HG03354 (cell line): ENCODE results near the gene GALNS.

Experiments used
- ATAC-seq: cut with Tn5 transposase; IDR thresholded peaks from one replicate; pipeline ENCODE4 v1.9.1; 2021; ENCODE audit warnings: mild to moderate bottlenecking; ENCODE audit not compliant: unreplicated experiment, poor library complexity, severe bottlenecking

GALNS gene

DNA sequence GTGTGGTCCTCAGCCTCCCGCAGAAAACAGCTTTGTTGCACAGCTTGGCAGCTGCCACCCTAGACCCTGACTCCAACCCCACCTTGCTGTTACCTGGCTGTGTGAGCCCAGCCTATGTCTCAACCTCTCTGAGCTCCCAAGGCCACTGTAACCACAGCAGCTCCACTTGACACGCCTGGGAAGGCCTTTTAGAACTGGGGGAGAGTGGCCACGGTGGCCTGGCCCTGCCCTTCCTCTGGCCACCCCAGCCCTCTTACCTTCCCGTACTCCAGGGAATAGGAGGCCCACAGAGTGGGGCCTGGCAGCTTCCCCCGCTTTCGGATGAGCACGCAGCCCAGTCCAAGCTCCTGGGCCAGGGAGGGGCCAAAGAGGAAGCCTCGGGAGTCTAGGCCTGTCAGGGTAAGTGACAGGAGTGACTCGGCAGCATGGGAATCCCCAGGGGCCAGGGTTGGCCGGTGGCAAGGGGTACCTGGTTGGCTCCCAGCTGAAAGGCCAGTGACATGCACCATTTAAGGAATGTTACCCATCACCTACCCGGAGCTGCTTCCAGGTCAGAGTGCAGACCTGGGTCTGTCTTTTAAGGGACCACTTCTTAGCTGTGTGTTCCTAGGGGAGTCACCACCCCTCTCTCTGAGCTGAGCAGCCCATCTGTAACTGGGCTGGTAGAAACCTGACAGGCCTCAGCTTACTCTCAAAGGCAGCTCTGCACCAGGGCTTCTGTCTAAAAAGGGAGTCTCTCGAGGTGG, 46.4 kb downstream of the GALNS start:
- no peak for ATAC-seq

DNA sequence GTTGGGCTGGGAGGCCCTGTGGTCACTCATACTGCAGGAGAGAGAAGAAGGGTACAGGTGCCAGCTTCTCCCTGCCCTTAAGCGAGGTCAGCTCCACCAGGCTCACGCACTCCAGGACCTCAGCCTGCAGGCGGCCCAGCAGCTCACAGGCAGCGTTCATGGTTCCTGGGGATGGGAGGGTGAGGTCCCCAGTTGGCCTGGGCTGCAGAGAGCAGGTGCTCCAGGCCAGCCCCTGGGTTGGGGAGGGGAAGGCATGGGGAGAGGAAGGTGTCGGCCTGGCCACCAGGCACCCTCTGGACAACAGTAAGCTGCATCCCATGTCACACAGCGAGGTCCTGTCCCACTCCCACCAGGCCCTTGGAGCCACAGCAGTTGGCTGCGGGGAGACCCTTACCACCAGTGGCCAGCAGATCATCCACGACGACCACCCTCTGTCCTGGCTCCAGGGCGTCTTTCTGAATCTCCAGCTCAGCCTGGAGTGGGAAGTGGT, 47.0 kb downstream of the GALNS start:
- no peak for ATAC-seq

GRCh38 chr16:88809068-88809675, 47.6 kb downstream of the GALNS start:
- ATAC-seq, result no peak

DNA sequence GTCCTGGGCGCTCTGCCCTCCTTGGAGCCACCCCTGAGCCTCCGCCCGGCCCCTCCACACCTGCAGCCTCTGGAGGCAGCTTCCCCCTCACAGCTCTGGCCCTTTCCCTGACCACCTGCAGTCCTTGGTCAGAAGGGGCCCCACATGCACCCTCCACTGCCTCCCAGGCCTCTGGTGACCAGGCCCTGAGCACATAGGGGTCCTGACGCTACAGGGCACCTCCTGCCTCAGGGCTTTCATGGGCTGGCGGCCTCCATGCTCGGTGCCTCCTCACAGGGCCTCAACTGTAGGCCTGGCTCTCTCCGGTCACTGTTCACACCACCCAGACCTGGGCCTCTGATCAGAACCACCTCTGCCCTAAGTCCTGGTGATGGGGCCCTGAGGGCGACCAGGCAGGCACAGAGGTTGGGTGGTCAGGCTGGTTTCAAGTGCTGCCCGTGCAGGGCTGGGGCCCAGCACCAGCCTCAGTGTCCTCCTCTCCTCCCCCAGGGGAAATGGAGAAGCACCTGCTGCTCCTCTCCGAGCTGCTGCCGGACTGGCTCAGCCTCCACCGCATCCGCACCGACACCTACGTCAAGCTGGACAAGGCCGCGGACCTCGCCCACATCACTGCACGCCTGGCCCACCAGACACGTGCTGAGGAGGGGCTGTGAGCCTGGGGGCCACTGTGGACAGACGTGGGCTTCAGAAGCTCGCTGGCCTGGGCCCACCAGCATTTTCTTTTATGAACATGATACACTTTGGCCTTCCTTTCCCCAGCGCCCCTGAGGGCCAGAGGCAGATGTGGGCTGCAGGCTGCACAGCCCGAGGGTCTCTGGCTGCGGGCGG, 48.9 kb downstream of the GALNS start:
- no peak for ATAC-seq

GRCh38 chr16:88807142-88807625, 49.6 kb downstream of the GALNS start:
- ATAC-seq, result no peak

GRCh38 chr16:88806491-88807111, 50.1 kb downstream of the GALNS start:
- ATAC-seq, result no peak

DNA sequence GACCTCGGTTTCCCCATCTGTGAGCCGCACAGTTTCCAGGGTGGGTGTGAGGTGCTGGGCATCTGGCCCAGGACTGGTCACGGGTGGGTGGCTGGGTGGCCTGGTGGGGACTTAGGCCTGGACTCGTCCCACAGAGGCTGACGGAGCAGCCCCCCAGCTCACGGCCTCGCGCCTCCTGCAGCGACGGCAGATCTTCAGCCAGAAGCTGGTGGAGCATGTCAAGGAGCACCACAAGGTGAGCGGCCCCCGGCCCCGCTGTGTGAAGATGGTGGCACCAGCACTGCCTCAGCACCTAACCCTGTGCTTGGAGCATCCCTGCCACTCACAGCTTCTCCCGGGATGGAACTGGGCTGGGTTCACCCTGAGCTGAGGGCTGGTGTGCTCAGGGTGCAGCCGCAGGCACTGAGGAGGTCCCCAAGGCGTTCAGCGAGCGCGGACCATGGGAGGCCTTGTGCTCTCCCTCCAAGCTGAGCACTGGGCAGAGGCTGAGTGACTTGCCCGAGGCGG, 50.8 kb downstream of the GALNS start:
- no peak for ATAC-seq

- no peak for ATAC-seq
These were observed 51.4 kb downstream of the GALNS start for GRCh38 chr16:88805340-88805715.

DNA sequence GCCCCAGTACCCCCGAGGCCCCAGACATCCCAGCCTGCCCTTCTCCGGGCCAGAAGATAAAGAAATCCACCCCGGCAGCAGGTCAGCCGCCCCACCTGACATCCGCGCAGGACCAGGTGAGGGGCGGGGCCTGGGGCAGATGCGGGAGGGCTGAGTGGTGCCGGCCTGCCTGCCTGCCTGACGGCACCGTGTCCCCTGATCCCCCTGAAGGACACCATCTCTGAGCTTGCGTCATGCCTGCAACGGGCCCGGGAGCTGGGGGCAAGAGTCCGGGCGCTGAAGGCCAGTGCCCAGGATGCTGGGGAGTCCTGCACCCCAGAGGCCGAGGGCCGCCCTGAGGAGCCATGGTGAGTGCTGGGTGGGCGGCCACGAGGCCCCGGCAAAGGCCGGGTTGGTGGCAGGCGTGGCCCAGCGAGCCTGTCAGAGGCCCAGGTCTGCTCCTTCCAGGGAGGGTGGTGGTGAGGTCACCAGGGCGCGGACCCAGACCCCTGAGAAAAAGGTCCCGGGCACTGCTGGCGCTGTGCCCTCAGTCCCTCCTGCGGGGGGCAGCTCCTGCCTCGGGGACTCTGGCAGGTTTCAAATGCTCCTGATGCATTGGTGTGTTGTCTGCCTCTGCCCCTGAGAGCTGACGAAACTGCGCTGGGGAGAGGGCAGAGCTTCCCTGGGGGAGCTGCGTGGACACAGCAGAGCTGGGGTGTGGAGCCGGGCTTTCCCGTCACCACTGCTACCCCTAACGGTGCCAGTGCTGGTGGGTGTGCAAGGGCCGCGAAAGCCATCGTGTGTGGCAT, 52.0 kb downstream of the GALNS start:
- ATAC-seq, result no peak

DNA sequence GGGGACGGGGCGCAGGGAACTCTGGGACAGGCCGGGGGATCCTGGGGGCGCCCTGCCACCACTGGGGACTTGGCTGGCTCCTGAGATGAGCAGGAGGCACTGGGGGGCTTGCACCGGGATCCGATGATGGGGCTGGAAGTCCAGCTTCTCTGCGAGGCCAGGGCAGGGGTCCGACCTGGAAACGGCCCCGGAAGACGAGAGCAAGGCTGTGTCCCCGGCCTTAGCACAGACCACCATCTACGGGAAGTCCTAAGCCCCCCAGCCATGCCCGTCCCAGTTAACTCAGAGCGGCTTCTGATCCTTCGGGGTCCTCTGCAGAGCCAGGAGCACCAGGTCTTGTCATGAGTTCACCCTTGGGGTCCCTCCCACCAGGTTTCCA, 52.6 kb downstream of the GALNS start:
- ATAC-seq, result no peak

GRCh38 chr16:88803264-88803987, 53.3 kb downstream of the GALNS start, which contains the start of gene CDT1:
TSS of gene CDT1 (plus strand) at chr16:88803789. CDS start at chr16:88803832, 43 bp downstream.
- ATAC-seq, result peak; percentile 59

DNA sequence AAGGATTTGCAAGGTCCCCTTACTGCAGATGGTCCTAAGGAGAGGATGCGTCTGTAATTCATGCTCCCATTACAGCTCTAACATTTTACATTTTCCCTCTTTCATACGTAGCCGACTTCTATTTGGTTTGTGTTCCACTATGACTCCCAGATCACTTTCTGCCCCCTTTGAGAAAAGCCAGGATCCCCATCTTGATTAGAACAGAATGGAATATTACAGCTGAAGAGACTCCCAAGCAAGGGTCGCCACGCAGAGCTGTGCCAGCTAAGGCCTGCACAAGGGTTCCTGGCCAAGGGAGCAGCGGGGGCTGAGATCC, 56.5 kb downstream of the GALNS start:
- ATAC-seq, result no peak

DNA sequence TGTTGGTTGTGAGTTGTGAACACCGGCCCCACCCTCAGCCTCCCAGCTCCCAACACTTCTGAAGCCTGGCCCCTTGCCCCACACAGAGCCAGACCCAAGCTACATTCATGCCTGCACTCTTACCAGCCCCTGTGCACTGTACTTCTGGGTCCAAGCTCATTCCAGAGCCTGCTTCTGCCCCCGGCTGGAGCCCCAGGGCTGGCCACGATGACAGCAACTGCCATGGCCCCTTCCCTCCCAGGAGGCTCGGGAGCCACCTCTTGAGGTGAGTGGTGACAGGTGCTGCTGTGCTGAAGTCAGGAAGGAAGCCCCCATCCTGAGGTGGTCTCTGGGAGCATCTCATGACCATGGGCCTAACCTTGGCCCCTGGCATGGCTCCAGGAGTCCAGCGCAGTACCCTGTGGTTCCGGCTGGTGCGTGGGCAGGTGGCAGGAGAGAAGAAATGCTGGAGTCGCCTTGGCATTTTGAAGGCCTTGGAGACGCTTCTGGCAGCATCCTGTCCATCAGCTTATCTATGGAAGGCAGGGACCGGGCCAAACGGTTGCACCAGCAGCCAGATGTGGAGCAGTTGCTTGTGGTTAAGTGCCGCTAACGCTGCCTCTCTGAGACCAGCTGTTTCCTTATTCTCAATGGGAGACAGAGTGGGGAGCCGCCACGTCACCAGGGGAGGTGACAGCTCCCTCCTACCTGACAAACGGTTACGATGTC, 57.0 kb downstream of the GALNS start:
- no peak for ATAC-seq

DNA sequence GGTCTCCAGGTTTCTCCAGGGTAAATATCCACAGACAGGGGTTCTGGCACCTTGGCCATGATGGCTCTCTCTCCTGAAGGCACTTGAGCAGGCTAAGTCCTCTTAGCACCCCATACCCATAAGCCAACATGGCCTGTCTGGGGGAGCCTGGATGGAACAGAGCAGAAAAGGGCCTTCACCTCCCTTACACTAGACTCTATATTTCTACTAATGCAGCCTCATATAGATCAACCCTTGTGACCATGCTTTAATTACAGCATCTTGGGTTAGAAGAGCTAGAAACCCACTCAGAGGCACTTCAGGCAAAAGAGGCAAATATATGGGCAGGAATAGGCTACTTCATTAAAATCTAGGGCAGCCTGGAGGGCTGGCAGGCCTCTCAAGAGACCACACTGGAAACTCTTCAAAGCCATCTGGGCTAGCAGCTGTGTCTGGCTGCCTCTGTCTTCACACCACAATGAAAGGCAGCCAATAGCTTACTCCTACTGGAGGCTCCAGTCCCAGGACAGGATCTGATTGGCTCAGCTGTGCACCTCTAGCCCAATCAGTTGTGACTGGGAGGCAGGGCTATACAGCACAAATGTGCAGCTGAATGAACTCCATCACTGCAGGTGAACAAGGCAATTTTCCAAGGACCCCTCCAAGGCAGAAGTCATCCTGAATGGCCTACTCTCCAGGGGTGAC, 57.8 kb downstream of the GALNS start:
- no peak for ATAC-seq

DNA sequence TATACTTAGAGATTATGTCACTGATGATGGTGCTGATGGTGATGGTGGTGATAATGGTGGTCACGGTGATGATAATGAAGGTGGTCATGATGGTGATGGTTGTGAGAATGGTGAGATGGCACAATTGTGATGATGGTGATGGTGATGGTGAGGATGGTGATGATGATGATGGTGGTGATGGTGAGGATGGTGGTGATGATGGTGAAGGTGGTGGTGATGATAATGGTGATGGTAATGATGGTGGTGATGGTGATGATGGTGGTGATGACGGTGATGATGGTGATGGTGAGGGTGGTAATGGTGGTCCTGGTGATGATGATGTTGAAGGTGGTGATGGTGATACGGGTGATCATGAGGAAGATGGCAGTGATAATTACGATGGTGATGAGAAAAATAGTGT, 58.7 kb downstream of the GALNS start:
- ATAC-seq, result no peak

GRCh38 chr16:88796278-88796677, 60.5 kb downstream of the GALNS start:
- ATAC-seq, result no peak

DNA sequence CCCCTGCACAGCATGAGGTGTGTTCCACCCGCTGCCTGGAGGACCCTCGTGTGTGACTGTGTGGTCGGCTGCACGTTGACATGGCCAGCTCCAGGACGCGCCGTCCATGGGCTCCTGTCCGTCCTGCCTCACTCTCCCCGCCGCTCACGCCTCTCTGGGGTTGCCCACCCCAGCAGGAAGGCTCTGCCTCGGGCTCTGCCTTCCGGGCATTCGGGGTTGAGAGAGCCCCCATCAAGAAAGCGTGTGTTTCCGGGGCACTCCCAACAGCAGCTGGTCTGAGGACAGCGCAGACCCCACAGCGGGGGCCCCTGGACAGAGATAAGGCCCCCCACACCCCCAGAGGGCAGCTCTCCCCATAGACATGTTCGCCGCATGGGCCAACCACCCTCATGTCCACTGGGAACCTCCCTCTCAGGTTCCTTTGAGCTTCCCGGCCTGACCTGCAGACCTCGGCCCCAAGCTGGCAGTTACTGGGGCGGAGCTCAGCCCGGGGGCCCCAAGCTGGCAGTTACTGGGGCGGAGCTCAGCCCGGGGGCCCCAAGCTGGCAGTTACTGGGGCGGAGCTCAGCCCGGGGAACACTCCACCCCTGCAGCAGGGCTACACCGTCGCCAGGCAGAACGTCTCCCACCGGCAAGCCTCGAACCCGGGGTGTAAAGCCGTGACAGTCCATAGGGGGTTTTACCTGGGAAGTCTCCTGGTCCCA, 63.3 kb downstream of the GALNS start:
- ATAC-seq, result no peak
